ENCODE results near the gene PRMT3.

Gene PRMT3

DNA sequence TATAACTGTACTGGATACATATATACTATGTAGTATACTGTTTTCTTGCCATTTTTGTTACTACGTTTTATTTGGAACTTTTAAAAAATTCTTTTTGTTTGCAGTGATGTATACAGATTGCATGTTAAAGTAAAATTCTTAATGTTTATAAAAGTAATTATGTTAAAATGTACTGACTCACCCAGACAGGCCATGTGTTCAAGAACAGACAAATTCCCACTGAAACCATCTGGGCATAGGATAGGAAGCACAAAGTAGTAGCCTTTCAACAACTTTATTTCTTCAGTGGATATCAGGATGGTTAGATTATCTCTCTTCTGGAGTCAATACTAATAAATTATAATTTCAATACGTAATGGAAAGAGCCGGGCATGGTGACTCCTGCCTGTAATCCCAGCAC, 19.8 kb downstream of the PRMT3 start:
- H3K4me3 ChIP-seq (ENCODE audit: low read depth, low read length), result no peak overlapping the region
- no peaks in the 10 kb centered on the region for H3K4me1 ChIP-seq (ENCODE audit: control insufficient read depth, insufficient read depth, low read length)
- no peaks in the 10 kb centered on the region for H3K9me3 ChIP-seq (ENCODE audit: control insufficient read depth, insufficient read depth, low read depth, low read length)
- POLR2A ChIA-PET, result no interaction called here
- no peak overlapping the region for H3K27ac ChIP-seq (ENCODE audit: extremely low read depth, low read depth, low read length)
- CTCF ChIA-PET, result interaction anchor here (1.4 kb wide), 1 partner anchor 10 kb away, joined by 8 read pairs; no protein-coding TSS in a partner anchor
- H3K36me3 ChIP-seq (ENCODE audit: control insufficient read depth in 2 of 2, insufficient read depth in 1 of 2, low read length in 2 of 2), result peaks cover 10 to 42% of the 10 kb centered on the region in 2 experiments
- TF ChIP-seq ZNF274 (IDR thresholded peaks at IDR 0.05; ENCODE audit: low read length) (no peak), ZNF274 (tag by site-specific recombination; IDR thresholded peaks at IDR 0.05; ENCODE audit: borderline replicate concordance) (no peak), ZNF223 (tag by site-specific recombination; IDR thresholded peaks at IDR 0.05) (no peak), ZNF791 (tag by site-specific recombination; IDR thresholded peaks at IDR 0.05) (no peak), ZNF560 (tag by site-specific recombination; IDR thresholded peaks at IDR 0.05; ENCODE audit: borderline replicate concordance) (no peak), KLF16 (tag by site-specific recombination; IDR thresholded peaks at IDR 0.05) (no peak), ZNF670 (tag by site-specific recombination; IDR thresholded peaks at IDR 0.05; ENCODE audit: low read depth) (no peak), ZNF248 (tag by site-specific recombination; IDR thresholded peaks at IDR 0.05) (no peak), ZNF558 (tag by site-specific recombination; IDR thresholded peaks at IDR 0.05) (no peak), GFI1B (tag by site-specific recombination; IDR thresholded peaks at IDR 0.05) (no peak), ZNF843 (tag by site-specific recombination; IDR thresholded peaks at IDR 0.05) (no peak), SP3 (tag by site-specific recombination; IDR thresholded peaks at IDR 0.05) (no peak)
- TF ChIP-seq, protein P1, sequence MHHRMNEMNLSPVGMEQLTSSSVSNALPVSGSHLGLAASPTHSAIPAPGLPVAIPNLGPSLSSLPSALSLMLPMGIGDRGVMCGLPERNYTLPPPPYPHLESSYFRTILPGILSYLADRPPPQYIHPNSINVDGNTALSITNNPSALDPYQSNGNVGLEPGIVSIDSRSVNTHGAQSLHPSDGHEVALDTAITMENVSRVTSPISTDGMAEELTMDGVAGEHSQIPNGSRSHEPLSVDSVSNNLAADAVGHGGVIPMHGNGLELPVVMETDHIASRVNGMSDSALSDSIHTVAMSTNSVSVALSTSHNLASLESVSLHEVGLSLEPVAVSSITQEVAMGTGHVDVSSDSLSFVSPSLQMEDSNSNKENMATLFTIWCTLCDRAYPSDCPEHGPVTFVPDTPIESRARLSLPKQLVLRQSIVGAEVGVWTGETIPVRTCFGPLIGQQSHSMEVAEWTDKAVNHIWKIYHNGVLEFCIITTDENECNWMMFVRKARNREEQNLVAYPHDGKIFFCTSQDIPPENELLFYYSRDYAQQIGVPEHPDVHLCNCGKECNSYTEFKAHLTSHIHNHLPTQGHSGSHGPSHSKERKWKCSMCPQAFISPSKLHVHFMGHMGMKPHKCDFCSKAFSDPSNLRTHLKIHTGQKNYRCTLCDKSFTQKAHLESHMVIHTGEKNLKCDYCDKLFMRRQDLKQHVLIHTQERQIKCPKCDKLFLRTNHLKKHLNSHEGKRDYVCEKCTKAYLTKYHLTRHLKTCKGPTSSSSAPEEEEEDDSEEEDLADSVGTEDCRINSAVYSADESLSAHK (tag by site-specific recombination; IDR thresholded peaks at IDR 0.05), result no peak
- TF ChIP-seq, protein P2, sequence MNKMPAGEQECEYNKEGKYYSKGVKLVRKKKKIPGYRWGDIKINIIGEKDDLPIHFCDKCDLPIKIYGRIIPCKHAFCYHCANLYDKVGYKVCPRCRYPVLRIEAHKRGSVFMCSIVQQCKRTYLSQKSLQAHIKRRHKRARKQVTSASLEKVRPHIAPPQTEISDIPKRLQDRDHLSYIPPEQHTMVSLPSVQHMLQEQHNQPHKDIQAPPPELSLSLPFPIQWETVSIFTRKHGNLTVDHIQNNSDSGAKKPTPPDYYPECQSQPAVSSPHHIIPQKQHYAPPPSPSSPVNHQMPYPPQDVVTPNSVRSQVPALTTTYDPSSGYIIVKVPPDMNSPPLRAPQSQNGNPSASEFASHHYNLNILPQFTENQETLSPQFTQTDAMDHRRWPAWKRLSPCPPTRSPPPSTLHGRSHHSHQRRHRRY (tag by site-specific recombination; IDR thresholded peaks at IDR 0.05), result no peak
- TF ChIP-seq, protein P3, sequence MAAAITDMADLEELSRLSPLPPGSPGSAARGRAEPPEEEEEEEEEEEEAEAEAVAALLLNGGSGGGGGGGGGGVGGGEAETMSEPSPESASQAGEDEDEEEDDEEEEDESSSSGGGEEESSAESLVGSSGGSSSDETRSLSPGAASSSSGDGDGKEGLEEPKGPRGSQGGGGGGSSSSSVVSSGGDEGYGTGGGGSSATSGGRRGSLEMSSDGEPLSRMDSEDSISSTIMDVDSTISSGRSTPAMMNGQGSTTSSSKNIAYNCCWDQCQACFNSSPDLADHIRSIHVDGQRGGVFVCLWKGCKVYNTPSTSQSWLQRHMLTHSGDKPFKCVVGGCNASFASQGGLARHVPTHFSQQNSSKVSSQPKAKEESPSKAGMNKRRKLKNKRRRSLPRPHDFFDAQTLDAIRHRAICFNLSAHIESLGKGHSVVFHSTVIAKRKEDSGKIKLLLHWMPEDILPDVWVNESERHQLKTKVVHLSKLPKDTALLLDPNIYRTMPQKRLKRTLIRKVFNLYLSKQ (tag by site-specific recombination; IDR thresholded peaks at IDR 0.05; ENCODE audit: borderline replicate concordance), result no peak
- TF ChIP-seq, protein P4, sequence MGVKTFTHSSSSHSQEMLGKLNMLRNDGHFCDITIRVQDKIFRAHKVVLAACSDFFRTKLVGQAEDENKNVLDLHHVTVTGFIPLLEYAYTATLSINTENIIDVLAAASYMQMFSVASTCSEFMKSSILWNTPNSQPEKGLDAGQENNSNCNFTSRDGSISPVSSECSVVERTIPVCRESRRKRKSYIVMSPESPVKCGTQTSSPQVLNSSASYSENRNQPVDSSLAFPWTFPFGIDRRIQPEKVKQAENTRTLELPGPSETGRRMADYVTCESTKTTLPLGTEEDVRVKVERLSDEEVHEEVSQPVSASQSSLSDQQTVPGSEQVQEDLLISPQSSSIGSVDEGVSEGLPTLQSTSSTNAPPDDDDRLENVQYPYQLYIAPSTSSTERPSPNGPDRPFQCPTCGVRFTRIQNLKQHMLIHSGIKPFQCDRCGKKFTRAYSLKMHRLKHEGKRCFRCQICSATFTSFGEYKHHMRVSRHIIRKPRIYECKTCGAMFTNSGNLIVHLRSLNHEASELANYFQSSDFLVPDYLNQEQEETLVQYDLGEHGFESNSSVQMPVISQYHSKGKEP (tag by site-specific recombination; IDR thresholded peaks at IDR 0.05), result no peak
- TF ChIP-seq, protein P5, sequence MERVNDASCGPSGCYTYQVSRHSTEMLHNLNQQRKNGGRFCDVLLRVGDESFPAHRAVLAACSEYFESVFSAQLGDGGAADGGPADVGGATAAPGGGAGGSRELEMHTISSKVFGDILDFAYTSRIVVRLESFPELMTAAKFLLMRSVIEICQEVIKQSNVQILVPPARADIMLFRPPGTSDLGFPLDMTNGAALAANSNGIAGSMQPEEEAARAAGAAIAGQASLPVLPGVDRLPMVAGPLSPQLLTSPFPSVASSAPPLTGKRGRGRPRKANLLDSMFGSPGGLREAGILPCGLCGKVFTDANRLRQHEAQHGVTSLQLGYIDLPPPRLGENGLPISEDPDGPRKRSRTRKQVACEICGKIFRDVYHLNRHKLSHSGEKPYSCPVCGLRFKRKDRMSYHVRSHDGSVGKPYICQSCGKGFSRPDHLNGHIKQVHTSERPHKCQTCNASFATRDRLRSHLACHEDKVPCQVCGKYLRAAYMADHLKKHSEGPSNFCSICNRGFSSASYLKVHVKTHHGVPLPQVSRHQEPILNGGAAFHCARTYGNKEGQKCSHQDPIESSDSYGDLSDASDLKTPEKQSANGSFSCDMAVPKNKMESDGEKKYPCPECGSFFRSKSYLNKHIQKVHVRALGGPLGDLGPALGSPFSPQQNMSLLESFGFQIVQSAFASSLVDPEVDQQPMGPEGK (tag by site-specific recombination; IDR thresholded peaks at IDR 0.05), result no peak
- TF ChIP-seq, protein P6, sequence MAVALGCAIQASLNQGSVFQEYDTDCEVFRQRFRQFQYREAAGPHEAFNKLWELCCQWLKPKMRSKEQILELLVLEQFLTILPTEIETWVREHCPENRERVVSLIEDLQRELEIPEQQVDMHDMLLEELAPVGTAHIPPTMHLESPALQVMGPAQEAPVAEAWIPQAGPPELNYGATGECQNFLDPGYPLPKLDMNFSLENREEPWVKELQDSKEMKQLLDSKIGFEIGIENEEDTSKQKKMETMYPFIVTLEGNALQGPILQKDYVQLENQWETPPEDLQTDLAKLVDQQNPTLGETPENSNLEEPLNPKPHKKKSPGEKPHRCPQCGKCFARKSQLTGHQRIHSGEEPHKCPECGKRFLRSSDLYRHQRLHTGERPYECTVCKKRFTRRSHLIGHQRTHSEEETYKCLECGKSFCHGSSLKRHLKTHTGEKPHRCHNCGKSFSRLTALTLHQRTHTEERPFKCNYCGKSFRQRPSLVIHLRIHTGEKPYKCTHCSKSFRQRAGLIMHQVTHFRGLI (tag by site-specific recombination; IDR thresholded peaks at IDR 0.05), result no peak
